ENCODE results near the gene EPS15. TPM values are rescaled to one million over a fixed set of nuclear protein-coding genes. Genes with fewer than 3 reads are reported as not detected.

The EPS15 gene
- total RNA-seq, 3 donors from 2014 or later = 50.0 to 85.5 (median 54.0) TPM

DNA sequence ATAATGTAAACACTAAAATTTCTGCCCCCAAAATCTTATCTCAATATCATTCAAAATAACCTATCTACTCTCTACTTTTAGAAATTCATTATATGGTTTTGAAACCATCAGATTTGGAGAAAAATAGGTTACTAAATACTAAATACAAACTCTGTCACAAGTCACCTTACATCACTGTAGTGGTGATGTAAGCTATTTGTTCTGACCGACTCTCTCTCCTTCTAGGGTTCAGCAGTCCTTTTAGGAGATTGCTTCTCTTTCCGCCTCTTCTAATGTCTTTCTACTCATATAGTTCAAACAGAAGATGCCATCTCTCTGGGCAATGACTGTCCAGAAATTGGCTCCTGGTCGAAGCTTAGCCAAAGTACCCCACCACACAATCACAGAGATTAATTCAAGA, 93.1 kb downstream of the EPS15 start:
- Histone ChIP-seq H3K9me3 (no peaks in the 10 kb centered on the region), H3K36me3 (ENCODE audit: low read depth) (no peaks in the 10 kb centered on the region), H3K4me3 (no peak overlapping the region), H3K4me1 (ENCODE audit: low read depth) (no peaks in the 10 kb centered on the region)
- DNase-seq (no peak), ATAC-seq (no peak)
- intact Hi-C loops (cut with DNase I, micrococcal nuclease) = no loop called here
- TF ChIP-seq, protein P1, sequence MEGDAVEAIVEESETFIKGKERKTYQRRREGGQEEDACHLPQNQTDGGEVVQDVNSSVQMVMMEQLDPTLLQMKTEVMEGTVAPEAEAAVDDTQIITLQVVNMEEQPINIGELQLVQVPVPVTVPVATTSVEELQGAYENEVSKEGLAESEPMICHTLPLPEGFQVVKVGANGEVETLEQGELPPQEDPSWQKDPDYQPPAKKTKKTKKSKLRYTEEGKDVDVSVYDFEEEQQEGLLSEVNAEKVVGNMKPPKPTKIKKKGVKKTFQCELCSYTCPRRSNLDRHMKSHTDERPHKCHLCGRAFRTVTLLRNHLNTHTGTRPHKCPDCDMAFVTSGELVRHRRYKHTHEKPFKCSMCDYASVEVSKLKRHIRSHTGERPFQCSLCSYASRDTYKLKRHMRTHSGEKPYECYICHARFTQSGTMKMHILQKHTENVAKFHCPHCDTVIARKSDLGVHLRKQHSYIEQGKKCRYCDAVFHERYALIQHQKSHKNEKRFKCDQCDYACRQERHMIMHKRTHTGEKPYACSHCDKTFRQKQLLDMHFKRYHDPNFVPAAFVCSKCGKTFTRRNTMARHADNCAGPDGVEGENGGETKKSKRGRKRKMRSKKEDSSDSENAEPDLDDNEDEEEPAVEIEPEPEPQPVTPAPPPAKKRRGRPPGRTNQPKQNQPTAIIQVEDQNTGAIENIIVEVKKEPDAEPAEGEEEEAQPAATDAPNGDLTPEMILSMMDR (IDR thresholded peaks at IDR 0.05) = no peak

DNA sequence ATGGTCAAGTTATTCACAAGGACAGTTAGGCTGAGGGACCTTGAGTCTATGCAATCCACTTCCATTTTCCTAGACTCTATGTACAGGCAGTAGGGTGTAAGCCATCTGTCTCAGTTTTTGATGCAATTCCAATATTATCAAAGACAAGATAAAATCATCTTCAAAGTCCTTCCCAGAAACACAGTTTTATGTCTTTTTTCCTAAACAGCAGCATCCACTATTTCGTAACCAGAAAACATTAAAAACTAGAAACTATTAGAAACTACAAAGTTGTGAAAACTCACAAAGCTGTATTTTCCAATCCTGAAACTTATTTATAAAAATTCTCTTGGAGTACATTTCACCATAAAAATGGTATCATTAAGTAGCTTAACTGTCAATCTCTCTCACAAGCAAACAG, 93.8 kb downstream of the EPS15 start:
- DNase-seq (no peak), ATAC-seq (no peak)
- Histone ChIP-seq H3K9me3 (no peaks in the 10 kb centered on the region), H3K4me3 (no peak overlapping the region), H3K36me3 (ENCODE audit: low read depth) (no peaks in the 10 kb centered on the region), H3K4me1 (ENCODE audit: low read depth) (no peaks in the 10 kb centered on the region)
- intact Hi-C loops (cut with DNase I, micrococcal nuclease) = no loop called here
- TF ChIP-seq, protein P1 (IDR thresholded peaks at IDR 0.05) = no peak

DNA sequence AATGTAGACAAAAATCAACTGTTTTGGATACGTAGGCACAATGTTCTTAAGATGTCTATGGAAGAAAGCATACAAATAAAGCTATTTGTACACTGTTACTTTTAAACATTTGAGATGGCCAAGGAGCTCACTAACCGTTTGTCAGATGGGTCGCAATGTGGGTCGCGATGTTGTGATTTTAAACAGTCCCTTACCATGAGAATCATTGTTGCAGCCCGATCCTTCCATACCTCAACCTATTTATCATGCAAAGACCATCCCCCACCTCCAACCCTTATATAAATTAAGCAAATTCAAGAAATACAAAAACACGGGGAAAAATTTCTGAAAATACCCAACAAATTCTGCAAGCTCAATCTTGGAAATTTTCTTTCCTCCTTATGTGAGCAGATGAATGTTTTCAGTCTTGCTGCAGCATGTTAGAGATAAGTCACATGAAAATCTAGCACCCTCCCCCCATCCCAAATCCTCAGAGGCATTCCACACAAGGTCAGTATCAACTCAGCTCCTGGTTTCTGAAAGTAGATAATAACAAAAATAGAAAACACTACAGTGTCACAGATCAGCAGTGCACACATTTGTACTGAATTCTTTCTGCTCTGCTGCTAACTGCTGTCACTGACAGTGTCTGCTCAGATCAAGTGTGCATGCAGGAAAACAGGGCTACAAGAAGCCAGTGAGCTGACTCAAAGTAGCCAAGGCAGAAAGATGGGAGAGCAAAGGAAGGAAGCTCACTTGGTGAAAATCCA, 95.8 kb downstream of the EPS15 start:
- Histone ChIP-seq H3K4me1 (ENCODE audit: low read depth) (no peaks in the 10 kb centered on the region), H3K36me3 (ENCODE audit: low read depth) (no peaks in the 10 kb centered on the region), H3K9me3 (no peaks in the 10 kb centered on the region), H3K4me3 (no peak overlapping the region)
- TF ChIP-seq, protein P1 (IDR thresholded peaks at IDR 0.05) = no peak
- intact Hi-C loops (cut with DNase I, micrococcal nuclease) = no loop called here
- DNase-seq (no peak), ATAC-seq (no peak)

DNA sequence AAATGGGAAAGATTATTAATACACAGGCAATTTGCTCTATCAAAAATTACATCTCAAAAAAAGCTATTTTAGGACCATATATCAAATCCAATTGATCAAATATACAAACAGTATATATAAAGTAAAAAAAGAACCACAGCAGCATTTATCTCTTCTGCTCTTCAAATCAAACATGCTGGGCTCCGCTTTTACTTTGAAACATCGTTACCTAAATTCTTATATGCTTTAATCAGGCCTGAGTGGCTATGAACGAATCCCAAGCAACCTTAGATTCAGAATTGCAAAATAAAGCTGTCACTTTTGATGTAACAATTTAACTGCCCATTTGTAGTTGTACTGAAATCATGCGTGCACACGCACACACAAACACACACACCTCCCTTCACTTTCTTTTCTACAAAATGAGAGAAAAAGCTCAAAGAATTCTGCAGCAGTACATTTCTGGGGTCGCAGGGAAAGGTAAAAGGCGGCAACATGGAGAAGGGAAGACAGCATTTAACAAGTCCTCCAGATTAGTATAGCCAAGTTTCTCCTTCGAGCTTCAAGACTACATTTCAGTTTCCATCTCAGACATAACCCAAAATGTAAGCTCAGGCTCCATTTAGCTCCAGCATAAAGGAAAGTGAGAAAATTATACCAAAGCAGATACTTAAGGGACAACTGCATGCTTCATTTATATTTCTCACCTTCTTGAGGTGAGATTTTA, 96.5 kb downstream of the EPS15 start:
- TF ChIP-seq, protein P1 (IDR thresholded peaks at IDR 0.05) = no peak
- DNase-seq (no peak), ATAC-seq (no peak)
- Histone ChIP-seq H3K36me3 (ENCODE audit: low read depth) (no peaks in the 10 kb centered on the region), H3K4me1 (ENCODE audit: low read depth) (no peaks in the 10 kb centered on the region), H3K9me3 (no peaks in the 10 kb centered on the region), H3K4me3 (no peak overlapping the region)
- intact Hi-C loops (cut with DNase I, micrococcal nuclease) = no loop called here

DNA sequence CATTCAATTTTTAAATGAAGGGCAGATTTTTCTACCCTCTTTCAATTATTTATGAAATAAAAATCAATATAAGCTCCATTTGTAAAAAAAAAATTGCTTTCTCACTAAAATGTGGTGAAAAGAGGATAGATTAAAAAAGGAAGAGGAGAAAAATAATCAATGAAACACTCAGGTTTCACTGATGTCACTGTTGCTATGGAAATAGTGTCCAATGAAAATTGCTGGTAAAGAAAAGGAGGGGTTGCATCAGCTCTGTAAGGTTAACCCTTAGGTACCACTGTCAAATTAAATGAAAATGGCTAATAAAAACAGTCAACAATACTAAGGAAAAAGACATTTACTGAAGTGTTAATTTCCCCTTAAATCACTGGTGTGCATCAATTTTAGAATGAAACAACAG, 97.1 kb downstream of the EPS15 start:
- H3K36me3 ChIP-seq (ENCODE audit: low read depth) = no peaks in the 10 kb centered on the region
- no peaks in the 10 kb centered on the region for H3K4me1 ChIP-seq (ENCODE audit: low read depth)
- TF ChIP-seq, protein P1 (IDR thresholded peaks at IDR 0.05) = no peak
- no peak overlapping the region for H3K4me3 ChIP-seq
- intact Hi-C loops (cut with DNase I, micrococcal nuclease) = no loop called here
- H3K9me3 ChIP-seq = no peaks in the 10 kb centered on the region
- DNase-seq (no peak), ATAC-seq (peak; percentile 40)

All from mucosa of descending colon (tissue), 3 donors.